HCT116 (cell line): ENCODE data around the gene LHPP. TPM values are rescaled to one million over a fixed set of nuclear protein-coding genes. Genes with fewer than 3 reads are reported as not detected.

ENCODE experiments used
- ATAC-seq: fragments of 200-7000 bp; cut with Tn5 transposase; 2 replicates; pipeline ENCODE4 v1.9.1; 2020; ENCODE audit warnings: mild to moderate bottlenecking, moderate library complexity
- BruUV-seq: library from RNA; stranded (reverse); fragments of 400-500 nt; replicated peaks from 2 replicates; lab custom pipeline; 2021; lab: Mats Ljungman, UMichigan
- CTCF ChIA-PET: fragments of 300-600 bp; sonication (Branson Sonifier 250); formaldehyde crosslinking; loops from one replicate; lab custom pipeline; 2021; ENCODE audit warnings: antibody characterized with exemption; lab: Charles Lee
- POLR2A ChIA-PET: fragments of 300-600, 350-600 bp; sonication (Branson Sonifier 250); formaldehyde crosslinking; loops from one replicate; lab custom pipeline; 2021; ENCODE audit warnings: antibody characterized with exemption; lab: Charles Lee
- RAD21 ChIA-PET, 2 experiments: fragments of 300-600 bp; sonication (Branson Sonifier 250); formaldehyde crosslinking; loops; one replicate each; lab custom pipeline; 2023; ENCODE audit warnings: low total read pairs in 2 of 2; ENCODE audit not compliant: uncharacterized antibody in 2 of 2, unreplicated experiment in 2 of 2, low non-redundant PET in 1 of 2; lab: Charles Lee
- DNase-seq: peaks from one replicate; pipeline ENCODE4 v3.0.0-alpha.2; 2010; ENCODE audit warnings: low read depth, low spot score
- H2AFZ ChIP-seq: fragments of 200-600 bp; shearing (Covaris generic), sonication (generic); 2 replicates; pipeline ENCODE4 v1.6.1; 2017; ENCODE audit warnings: low read depth, mixed run types, mixed read lengths, antibody characterized with exemption, low read length; ENCODE audit not compliant: poor library complexity, severe bottlenecking
- H3K27ac ChIP-seq: 2 replicates; pipeline ENCODE4 v1.5.1; 2012; ENCODE audit warnings: low read depth, low read length
- H3K27me3 ChIP-seq: fragments of 200-600 bp; sonication (generic); 2 replicates; pipeline ENCODE4 v1.6.1; 2016; ENCODE audit warnings: mixed run types, low read length, mixed read lengths; ENCODE audit not compliant: insufficient read depth
- H3K36me3 ChIP-seq, 2 experiments: fragments of 200-500 bp in 1 of 2; fragments of 200-600 bp in 1 of 2; sonication (Bioruptor generic) in 1 of 2; sonication (generic) in 1 of 2; 2 replicates each; pipeline versions ENCODE4 v1.5.1 to v1.6.1; 2014 to 2016; ENCODE audit warnings: low read length in 2 of 2, inconsistent platforms in 1 of 2, mixed read lengths in 1 of 2, mixed run types in 1 of 2; ENCODE audit not compliant: insufficient read depth in 2 of 2, control insufficient read depth in 1 of 2
- H3K4me1 ChIP-seq, 2 experiments: fragments of 200-600 bp in 1 of 2; sonication (generic) in 1 of 2; 2 replicates each; pipeline versions ENCODE4 v1.5.1 to v1.6.1; 2012 to 2017; ENCODE audit warnings: low read length in 2 of 2, inconsistent platforms in 1 of 2, mild to moderate bottlenecking in 1 of 2, mixed read lengths in 1 of 2, mixed run types in 1 of 2, moderate library complexity in 1 of 2; ENCODE audit not compliant: insufficient read depth in 2 of 2, control insufficient read depth in 1 of 2
- H3K4me2 ChIP-seq: fragments of 200-600 bp; sonication (generic); 2 replicates; pipeline ENCODE4 v1.6.1; 2017; ENCODE audit warnings: mixed run types, low read length, mixed read lengths
- H3K4me3 ChIP-seq, 2 experiments: fragments of 200-600 bp in 1 of 2; sonication (generic) in 1 of 2; replicated peaks in 1 of 2; 2 replicates each; pipeline ENCODE4 v1.5.1; 2011 to 2016; ENCODE audit warnings: low read length in 2 of 2, control low read depth in 1 of 2, low read depth in 1 of 2, mild to moderate bottlenecking in 1 of 2, mixed read lengths in 1 of 2, mixed run types in 1 of 2
- H3K79me2 ChIP-seq: fragments of 200-600 bp; sonication (generic); 2 replicates; pipeline ENCODE4 v1.6.1; 2017; ENCODE audit warnings: mild to moderate bottlenecking, mixed run types, low read length, moderate library complexity, mixed read lengths; ENCODE audit not compliant: insufficient read depth
- H3K9ac ChIP-seq: fragments of 200-600 bp; sonication (generic); 2 replicates; pipeline ENCODE4 v1.6.1; 2016; ENCODE audit warnings: low read length, mixed read lengths
- H3K9me2 ChIP-seq: fragments of 200-600 bp; sonication (generic), shearing (Covaris generic); 2 replicates; pipeline ENCODE4 v1.6.1; 2017; ENCODE audit warnings: mixed run types, mild to moderate bottlenecking, moderate library complexity; ENCODE audit not compliant: insufficient read depth
- H3K9me3 ChIP-seq, 2 experiments: fragments of 200-500 bp in 1 of 2; fragments of 200-600 bp in 1 of 2; sonication (Bioruptor generic) in 1 of 2; sonication (generic) in 1 of 2; 2 replicates each; pipeline ENCODE4 v1.6.1; 2014 to 2017; ENCODE audit warnings: low read length in 2 of 2, mixed read lengths in 2 of 2, inconsistent platforms in 1 of 2, low read depth in 1 of 2, mild to moderate bottlenecking in 1 of 2, mixed run types in 1 of 2, moderate library complexity in 1 of 2; ENCODE audit not compliant: control insufficient read depth in 1 of 2, insufficient read depth in 1 of 2
- H4K20me1 ChIP-seq: fragments of 200-600 bp; sonication (generic), shearing (Covaris generic); 2 replicates; pipeline ENCODE4 v1.6.1; 2017; ENCODE audit warnings: mixed run types, mild to moderate bottlenecking, moderate library complexity; ENCODE audit not compliant: insufficient read depth
- CBX3 ChIP-seq: IDR thresholded peaks from 2 replicates; pipeline ENCODE4 v1.6.1; 2012; ENCODE audit warnings: low read depth
- CEBPB ChIP-seq: IDR thresholded peaks from 2 replicates; pipeline ENCODE4 v1.6.1; 2012; ENCODE audit warnings: low read depth
- EGR1 ChIP-seq: IDR thresholded peaks from 2 replicates; pipeline ENCODE4 v1.6.1; 2012; ENCODE audit warnings: low read depth
- EZH2phosphoT487 ChIP-seq: fragments of 200-600 bp; IDR thresholded peaks from 2 replicates; pipeline ENCODE4 v1.6.1; 2018; ENCODE audit warnings: antibody characterized with exemption, borderline replicate concordance
- FOSL1 ChIP-seq: IDR thresholded peaks from 2 replicates; pipeline ENCODE4 v1.6.1; 2012; ENCODE audit warnings: low read depth
- POLR2AphosphoS5 ChIP-seq: IDR thresholded peaks from 2 replicates; pipeline ENCODE4 v1.6.1; 2011; ENCODE audit warnings: mild to moderate bottlenecking, low read depth, low read length, moderate library complexity
- RAD21 ChIP-seq: IDR thresholded peaks from 2 replicates; pipeline ENCODE4 v1.6.1; 2012; ENCODE audit warnings: low read depth, mild to moderate bottlenecking
- SP1 ChIP-seq: IDR thresholded peaks from 2 replicates; pipeline ENCODE4 v1.6.1; 2012; ENCODE audit warnings: low read depth
- SRF ChIP-seq: IDR thresholded peaks from 2 replicates; pipeline ENCODE4 v1.6.1; 2012; ENCODE audit warnings: low read depth
- TCF7L2 ChIP-seq: IDR thresholded peaks from 2 replicates; pipeline ENCODE4 v1.7.0; 2011; ENCODE audit warnings: borderline replicate concordance, inconsistent platforms; ENCODE audit not compliant: insufficient read depth, insufficient read length; ENCODE audit errors: extremely low read depth
- ZNF274 ChIP-seq: fragments of 200-500 bp; sonication (Bioruptor generic); IDR thresholded peaks from 2 replicates; pipeline ENCODE4 v1.6.1; 2014; ENCODE audit warnings: mild to moderate bottlenecking, low read depth, low read length, inconsistent platforms
- intact Hi-C: fragments of 100-400 bp; cut with micrococcal nuclease; formaldehyde crosslinking; loops from 2 replicates; pipeline ENCODE4 v1.10.0; 2022
- total RNA-seq: library from RNA; stranded (reverse); gene quantifications from one replicate; pipeline ENCODE4 v1.2.1, GENCODE V29; 2021; ENCODE audit not compliant: unreplicated experiment
- TF ChIP-seq, protein P1 (sequence below): IDR thresholded peaks from 2 replicates; pipeline ENCODE4 v1.6.1; 2011; ENCODE audit warnings: mild to moderate bottlenecking, low read length, moderate library complexity; ENCODE audit not compliant: insufficient replicate concordance; ENCODE audit errors: extremely low read depth
- TF ChIP-seq, protein P2 (sequence below), 3 experiments: fragments of 200-600 bp in 1 of 3; sonication (generic) in 1 of 3; IDR thresholded peaks in 2 of 3; conservative IDR thresholded peaks in 1 of 3; 2 replicates each; pipeline ENCODE4 v1.5.1; 2012 to 2017; ENCODE audit warnings: low read depth in 2 of 3, low read length in 2 of 3, antibody characterized with exemption in 1 of 3, borderline replicate concordance in 1 of 3, control low read depth in 1 of 3, mild to moderate bottlenecking in 1 of 3, mixed read lengths in 1 of 3, mixed run types in 1 of 3, moderate library complexity in 1 of 3; ENCODE audit not compliant: insufficient read depth in 1 of 3
- TF ChIP-seq, protein P3 (sequence below): IDR thresholded peaks from 2 replicates; pipeline ENCODE4 v1.6.1; 2012

LHPP gene
- total RNA-seq, 1 experiment from 2014 or later: 45.8 TPM

DNA sequence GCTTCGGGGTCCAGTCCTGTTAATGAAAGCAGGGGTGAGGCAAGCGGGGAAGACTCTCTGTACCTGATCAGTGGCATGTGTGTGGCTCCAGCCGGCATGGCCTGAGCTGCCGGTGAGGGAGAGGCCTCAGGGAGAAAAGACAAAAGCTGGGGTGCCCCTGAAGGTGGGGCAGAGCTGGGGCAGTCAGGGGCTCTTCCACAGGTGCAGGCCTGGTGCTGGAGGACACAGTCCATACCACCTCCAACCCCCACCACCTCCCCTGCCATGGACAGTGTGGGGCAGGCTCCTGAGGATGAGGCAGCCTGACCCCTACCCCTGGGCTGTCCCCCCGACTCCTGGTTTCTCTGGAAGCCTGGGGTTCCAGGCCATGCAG is 129.5 kb downstream of the LHPP start:
- RAD21 ChIA-PET: no interaction called here
- no peak overlapping the region for H3K4me3 ChIP-seq
- intact Hi-C loops: no loop called here
- BruUV-seq: no TSS peak
- peaks cover 6 to 19% of the 10 kb centered on the region in 2 experiments; a peak in 3 of 4 replicates for H3K4me1 ChIP-seq
- CTCF ChIA-PET: no interaction called here
- no peak overlapping the region for H3K4me2 ChIP-seq
- no peaks in the 10 kb centered on the region for H3K79me2 ChIP-seq
- H3K27me3 ChIP-seq: no peaks in the 10 kb centered on the region
- no peaks in the 10 kb centered on the region for H3K9me2 ChIP-seq
- no peak overlapping the region for H3K27ac ChIP-seq
- no peak overlapping the region for H3K9ac ChIP-seq
- ATAC-seq (no peak), DNase-seq (no peak)
- POLR2A ChIA-PET: no interaction called here
- no peaks in the 10 kb centered on the region for H4K20me1 ChIP-seq
- TF ChIP-seq TCF7L2: no peak
- TF ChIP-seq, protein P1, sequence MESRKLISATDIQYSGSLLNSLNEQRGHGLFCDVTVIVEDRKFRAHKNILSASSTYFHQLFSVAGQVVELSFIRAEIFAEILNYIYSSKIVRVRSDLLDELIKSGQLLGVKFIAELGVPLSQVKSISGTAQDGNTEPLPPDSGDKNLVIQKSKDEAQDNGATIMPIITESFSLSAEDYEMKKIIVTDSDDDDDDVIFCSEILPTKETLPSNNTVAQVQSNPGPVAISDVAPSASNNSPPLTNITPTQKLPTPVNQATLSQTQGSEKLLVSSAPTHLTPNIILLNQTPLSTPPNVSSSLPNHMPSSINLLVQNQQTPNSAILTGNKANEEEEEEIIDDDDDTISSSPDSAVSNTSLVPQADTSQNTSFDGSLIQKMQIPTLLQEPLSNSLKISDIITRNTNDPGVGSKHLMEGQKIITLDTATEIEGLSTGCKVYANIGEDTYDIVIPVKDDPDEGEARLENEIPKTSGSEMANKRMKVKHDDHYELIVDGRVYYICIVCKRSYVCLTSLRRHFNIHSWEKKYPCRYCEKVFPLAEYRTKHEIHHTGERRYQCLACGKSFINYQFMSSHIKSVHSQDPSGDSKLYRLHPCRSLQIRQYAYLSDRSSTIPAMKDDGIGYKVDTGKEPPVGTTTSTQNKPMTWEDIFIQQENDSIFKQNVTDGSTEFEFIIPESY: no peak
- TF ChIP-seq EGR1: no peak
- TF ChIP-seq, protein P2, sequence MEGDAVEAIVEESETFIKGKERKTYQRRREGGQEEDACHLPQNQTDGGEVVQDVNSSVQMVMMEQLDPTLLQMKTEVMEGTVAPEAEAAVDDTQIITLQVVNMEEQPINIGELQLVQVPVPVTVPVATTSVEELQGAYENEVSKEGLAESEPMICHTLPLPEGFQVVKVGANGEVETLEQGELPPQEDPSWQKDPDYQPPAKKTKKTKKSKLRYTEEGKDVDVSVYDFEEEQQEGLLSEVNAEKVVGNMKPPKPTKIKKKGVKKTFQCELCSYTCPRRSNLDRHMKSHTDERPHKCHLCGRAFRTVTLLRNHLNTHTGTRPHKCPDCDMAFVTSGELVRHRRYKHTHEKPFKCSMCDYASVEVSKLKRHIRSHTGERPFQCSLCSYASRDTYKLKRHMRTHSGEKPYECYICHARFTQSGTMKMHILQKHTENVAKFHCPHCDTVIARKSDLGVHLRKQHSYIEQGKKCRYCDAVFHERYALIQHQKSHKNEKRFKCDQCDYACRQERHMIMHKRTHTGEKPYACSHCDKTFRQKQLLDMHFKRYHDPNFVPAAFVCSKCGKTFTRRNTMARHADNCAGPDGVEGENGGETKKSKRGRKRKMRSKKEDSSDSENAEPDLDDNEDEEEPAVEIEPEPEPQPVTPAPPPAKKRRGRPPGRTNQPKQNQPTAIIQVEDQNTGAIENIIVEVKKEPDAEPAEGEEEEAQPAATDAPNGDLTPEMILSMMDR (IDR thresholded peaks at IDR 0.05 in 2 of 3, conservative IDR thresholded peaks at IDR 0.05 in 1 of 3; ENCODE audit: borderline replicate concordance in 1 of 3, insufficient read depth in 1 of 3, low read depth in 2 of 3, low read length in 2 of 3): no peak
- no peak for TF ChIP-seq EZH2phosphoT487
- no peak for TF ChIP-seq POLR2AphosphoS5
- TF ChIP-seq CEBPB: no peak
- TF ChIP-seq SP1: no peak
- TF ChIP-seq ZNF274: no peak
- TF ChIP-seq CBX3: no peak
- no peak for TF ChIP-seq RAD21
- no peak for TF ChIP-seq SRF
- no peak for TF ChIP-seq FOSL1
- TF ChIP-seq, protein P3, sequence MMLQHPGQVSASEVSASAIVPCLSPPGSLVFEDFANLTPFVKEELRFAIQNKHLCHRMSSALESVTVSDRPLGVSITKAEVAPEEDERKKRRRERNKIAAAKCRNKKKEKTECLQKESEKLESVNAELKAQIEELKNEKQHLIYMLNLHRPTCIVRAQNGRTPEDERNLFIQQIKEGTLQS: no peak
- no peaks in the 10 kb centered on the region for H3K9me3 ChIP-seq
- H3K36me3 ChIP-seq: no peaks in the 10 kb centered on the region
- no peak overlapping the region for H2AFZ ChIP-seq
